DOHH2 (cell line): ENCODE data around the gene TCF21.

Experiments
- CTCF ChIP-seq: fragments of 200-600 bp; sonication (generic); IDR thresholded peaks from one replicate; pipeline ENCODE4 v1.5.1; 2014; ENCODE audit warnings: antibody characterized with exemption, mild to moderate bottlenecking, low read depth, low read length; ENCODE audit not compliant: poor library complexity, severe bottlenecking
- EZH2phosphoT487 ChIP-seq: fragments of 200-600 bp; sonication (generic); IDR thresholded peaks from 2 replicates; pipeline ENCODE4 v1.6.1; 2017; ENCODE audit warnings: borderline replicate concordance, mild to moderate bottlenecking, antibody characterized with exemption, low read length, moderate library complexity, mixed read lengths

GRCh38 chr6:133844709-133845108 lies 44.2 kb upstream of the TCF21 start:
- no peak for TF ChIP-seq CTCF
- no peak for TF ChIP-seq EZH2phosphoT487
